K562 (cell line): Measurements from ENCODE around the gene AFF3. TPM values are rescaled to one million over a fixed set of nuclear protein-coding genes. Genes with fewer than 3 reads are reported as not detected.

Source experiments
- ATAC-seq: fragments of 200-7000 bp; cut with Tn5 transposase; 3 replicates; pipeline ENCODE4 v1.9.1; 2020; ENCODE audit warnings: moderate library complexity
- BruUV-seq: library from RNA; stranded (reverse); fragments of 400-500 nt; replicated peaks from 2 replicates; lab custom pipeline; 2021; lab: Mats Ljungman, UMichigan
- CTCF ChIA-PET: fragments of 300-600 bp; formaldehyde crosslinking; extraction: SDS; loops from one replicate; lab custom pipeline; 2021; ENCODE audit warnings: low intra/inter-chr PET ratio; lab: Yijun Ruan, JAX
- POLR2A ChIA-PET: fragments of 300-600, 350-650 bp; sonication (Branson Sonifier 250); formaldehyde crosslinking; extraction: SDS; loops from one replicate; lab custom pipeline; 2021; ENCODE audit warnings: antibody characterized with exemption, inconsistent platforms; lab: Yijun Ruan, JAX
- DNase-seq, 4 experiments: peaks; one replicate each; pipeline versions ENCODE4 v3.0.0 to v3.0.0-alpha.2; 2011 to 2018; ENCODE audit warnings: low spot score in 3 of 4, mixed read lengths in 3 of 4; ENCODE audit errors: extremely low read depth in 1 of 4
- FAIRE-seq: peaks from 2 replicates; lab custom pipeline; 2011; peaks lifted over from hg19 to GRCh38; lab: Jason Lieb, UNC
- H2AFZ ChIP-seq: 2 replicates; pipeline ENCODE4 v1.6.0; 2011; ENCODE audit warnings: low read depth, low read length, control low read depth, inconsistent platforms
- H3K27ac ChIP-seq: fragments of 200-600 bp; 3 replicates; pipeline ENCODE4 v1.8.0; 2011; ENCODE audit warnings: low read depth, mild to moderate bottlenecking, control low read depth, inconsistent platforms, low read length, moderate library complexity, mixed read lengths; ENCODE audit errors: extremely low read depth
- H3K27me3 ChIP-seq, 2 experiments: fragments of 300-600 bp in 1 of 2; 2 replicates in 1 of 2; 3 replicates in 1 of 2; pipeline versions ENCODE4 v1.6.0 to v1.8.0; 2011; ENCODE audit warnings: inconsistent platforms in 2 of 2, low read length in 2 of 2, mild to moderate bottlenecking in 1 of 2, mixed read lengths in 1 of 2, moderate library complexity in 1 of 2; ENCODE audit not compliant: control insufficient read depth in 2 of 2, insufficient read depth in 2 of 2
- H3K36me3 ChIP-seq: fragments of 300-600 bp; 3 replicates; pipeline ENCODE4 v1.8.0; 2011; ENCODE audit warnings: mild to moderate bottlenecking, low read length, inconsistent platforms; ENCODE audit not compliant: control insufficient read depth, insufficient read depth
- H3K4me1 ChIP-seq, 2 experiments: fragments of 200-600 bp in 1 of 2; replicated peaks in 1 of 2; 2 replicates in 1 of 2; 3 replicates in 1 of 2; pipeline versions ENCODE4 v1.5.1 to v1.8.0; 2011; ENCODE audit warnings: inconsistent platforms in 2 of 2, low read length in 2 of 2, mild to moderate bottlenecking in 1 of 2, mixed read lengths in 1 of 2, moderate library complexity in 1 of 2; ENCODE audit not compliant: control insufficient read depth in 2 of 2, insufficient read depth in 2 of 2
- H3K4me2 ChIP-seq: 2 replicates; pipeline ENCODE4 v1.6.1; 2011; ENCODE audit warnings: low read length, control low read depth, inconsistent platforms, mixed read lengths; ENCODE audit not compliant: insufficient read depth
- H3K4me3 ChIP-seq: fragments of 200-600 bp; sonication (generic), shearing (Covaris generic); 2 replicates; pipeline ENCODE4 v1.5.1; 2016; ENCODE audit warnings: control low read depth, inconsistent platforms
- H3K79me2 ChIP-seq: fragments of 200-600 bp; 3 replicates; pipeline ENCODE4 v1.8.0; 2011; ENCODE audit warnings: low read length, inconsistent platforms; ENCODE audit not compliant: control insufficient read depth, insufficient read depth
- H3K9ac ChIP-seq, 2 experiments: 2 replicates each; pipeline versions ENCODE4 v1.6.0 to v1.6.1; 2011; ENCODE audit warnings: low read depth in 2 of 2, low read length in 2 of 2, control low read depth in 1 of 2, inconsistent platforms in 1 of 2, mild to moderate bottlenecking in 1 of 2, mixed read lengths in 1 of 2; ENCODE audit not compliant: insufficient read depth in 1 of 2
- H3K9me1 ChIP-seq: one replicate; pipeline ENCODE4 v1.6.0; 2011; ENCODE audit warnings: inconsistent platforms, mild to moderate bottlenecking, low read length, moderate library complexity; ENCODE audit not compliant: control insufficient read depth, insufficient read depth
- H3K9me3 ChIP-seq: replicated peaks from 2 replicates; pipeline ENCODE4 v1.5.1; 2011; ENCODE audit warnings: low read depth, low read length, inconsistent platforms; ENCODE audit not compliant: control insufficient read depth, insufficient read depth
- H4K20me1 ChIP-seq: replicated peaks from 2 replicates; pipeline ENCODE4 v1.6.1; 2011; ENCODE audit warnings: low read length, inconsistent platforms, mixed read lengths; ENCODE audit not compliant: control insufficient read depth, insufficient read depth
- DACH1 ChIP-seq: fragments of 450-650 bp; IDR thresholded peaks from 2 replicates; pipeline ENCODE4 v1.6.1; 2018; ENCODE audit not compliant: partially characterized antibody
- E2F5 ChIP-seq: sonication (generic); formaldehyde crosslinking; IDR thresholded peaks from 2 replicates; pipeline ENCODE4 v1.8.0; 2022; ENCODE audit warnings: mild to moderate bottlenecking, missing genetic modification reagents
- GATAD2A ChIP-seq: fragments of 450-650 bp; IDR thresholded peaks from 2 replicates; pipeline ENCODE4 v1.6.1; 2017
- MAFG ChIP-seq: fragments of 450-650 bp; conservative IDR thresholded peaks from 2 replicates; pipeline ENCODE4 v1.6.1; 2016; ENCODE audit warnings: missing genetic modification characterization, missing compliant biosample characterization
- MED1 ChIP-seq: sonication (generic); formaldehyde crosslinking; IDR thresholded peaks from 2 replicates; pipeline ENCODE4 v1.8.1; 2023; ENCODE audit warnings: missing genetic modification reagents, borderline replicate concordance
- MIER1 ChIP-seq: fragments of 450-650 bp; IDR thresholded peaks from 2 replicates; pipeline ENCODE4 v1.6.1; 2016; ENCODE audit warnings: antibody characterized with exemption, mild to moderate bottlenecking, low read depth
- NCOR1 ChIP-seq: fragments of 450-650 bp; IDR thresholded peaks from 2 replicates; pipeline ENCODE4 v1.6.1; 2016; ENCODE audit warnings: mild to moderate bottlenecking, moderate library complexity
- NRF1 ChIP-seq, 2 experiments: fragments of 450-650 bp; IDR thresholded peaks in 1 of 2; conservative IDR thresholded peaks in 1 of 2; 2 replicates each; pipeline ENCODE4 v1.6.1; 2014; ENCODE audit warnings: mild to moderate bottlenecking in 2 of 2
- RBM25 ChIP-seq: fragments of 200-400 bp; formaldehyde crosslinking; IDR thresholded peaks from 2 replicates; pipeline ENCODE4 v1.6.1; 2018; ENCODE audit warnings: low read length, low read depth, moderate library complexity; ENCODE audit not compliant: severe bottlenecking
- RFX5 ChIP-seq: IDR thresholded peaks from 2 replicates; pipeline ENCODE4 v1.6.1; 2011; ENCODE audit warnings: low read depth, mild to moderate bottlenecking, improper control_type of control experiment, low read length
- SMARCA5 ChIP-seq: fragments of 450-650 bp; IDR thresholded peaks from 2 replicates; pipeline ENCODE4 v1.6.1; 2016
- TGIF2 ChIP-seq: sonication (generic); formaldehyde crosslinking; IDR thresholded peaks from 2 replicates; pipeline ENCODE4 v1.8.1; 2022; ENCODE audit warnings: mild to moderate bottlenecking, missing genetic modification reagents, moderate library complexity
- TRIM28 ChIP-seq: fragments of 450-650 bp; IDR thresholded peaks from 2 replicates; pipeline ENCODE4 v1.6.1; 2017
- ZFP91 ChIP-seq: sonication (generic); formaldehyde crosslinking; IDR thresholded peaks from 2 replicates; pipeline ENCODE4 v1.8.0; 2022; ENCODE audit warnings: mild to moderate bottlenecking, missing genetic modification reagents
- ZNF124 ChIP-seq: sonication (generic); formaldehyde crosslinking; IDR thresholded peaks from 2 replicates; pipeline ENCODE4 v1.8.1; 2022; ENCODE audit warnings: missing genetic modification reagents
- ZNF436 ChIP-seq: fragments of 250-450, 450-650 bp; sonication (Bioruptor Pico); formaldehyde crosslinking; IDR thresholded peaks from 2 replicates; pipeline ENCODE4 v1.7.0; 2020; ENCODE audit warnings: mild to moderate bottlenecking
- ZNF57 ChIP-seq: fragments of 450-650 bp; formaldehyde crosslinking; IDR thresholded peaks from 2 replicates; pipeline ENCODE4 v1.4.0; 2020; ENCODE audit warnings: mild to moderate bottlenecking, moderate library complexity
- ZSCAN32 ChIP-seq: fragments of 450-650 bp; formaldehyde crosslinking; IDR thresholded peaks from 2 replicates; pipeline ENCODE4 v1.4.0; 2020; ENCODE audit warnings: mild to moderate bottlenecking, moderate library complexity
- WGBS: fragments of 100-300 bp; shearing (Covaris generic); methylation state at CpG from one replicate; pipeline ENCODE4 v1.1.6; 2016; ENCODE audit warnings: low coverage, mixed read lengths; ENCODE audit not compliant: insufficient coverage; ENCODE audit errors: missing lambda C conversion rate; 5-methylcytosine and 5-hydroxymethylcytosine counted together
- in situ Hi-C: fragments of 300-500 bp; cut with MboI; formaldehyde crosslinking; loops from 4 replicates; pipeline ENCODE4 v1.15.0; 2018; ENCODE audit warnings: inconsistent platforms, mixed read lengths
- intact Hi-C: fragments of 100-400 bp; cut with micrococcal nuclease; formaldehyde crosslinking; loops from 2 replicates; pipeline ENCODE4 v1.14.2; 2022
- polyA plus RNA-seq, 8 experiments: library from polyadenylated mRNA; depleted of rRNA in 4 of 8; stranded (reverse) in 5 of 8; unstranded in 3 of 8; fragments of >200 nt; fragmentation: Nextera tagmentation in 2 of 8; fragmentation: Illumina TruSeq in 1 of 8; extraction: Ambion mirVana in 2 of 8; extraction: Trizol in 1 of 8; gene quantifications; 2 replicates each; pipeline versions ENCODE4 v1.2.1 to v1.2.3, GENCODE V29; 2011 to 2014; ENCODE audit warnings: inconsistent platforms in 1 of 8, missing spikeins in 1 of 8
- total RNA-seq, 7 experiments: library from RNA; depleted of rRNA in 6 of 7; stranded (reverse); fragments of >200 nt in 6 of 7; fragmentation: Illumina TruSeq in 2 of 7; extraction: Trizol in 2 of 7; gene quantifications; 2 replicates each; pipeline versions ENCODE4 v1.2.1 to v1.2.3, GENCODE V29; 2011 to 2021; ENCODE audit warnings: low replicate concordance in 1 of 7

The AFF3 gene
- total and polyA plus RNA-seq, 9 of the 15 experiments (the other 6 are each of a cell fraction or from before 2014, with no cell fraction given): 0.02 to 0.11 TPM; not detected in 7

- H3K27ac ChIP-seq: no peak overlapping the region
- TF ChIP-seq NRF1 (conservative IDR thresholded peaks at IDR 0.05 in 1 of 2, IDR thresholded peaks at IDR 0.05 in 1 of 2) (peak; percentile 75 to 79), ZSCAN32 (CRISPR knock-in tag) (no peak), ZNF57 (CRISPR knock-in tag) (no peak)
- peaks cover 2 to 9% of the 10 kb centered on the region in 2 experiments; a peak in 1 of 5 replicates for H3K27me3 ChIP-seq
- no peaks in the 10 kb centered on the region for H4K20me1 ChIP-seq
- H3K9ac ChIP-seq: no peak overlapping the region
- in situ Hi-C loops: no loop called here
- FAIRE-seq (no peak), DNase-seq (no peak), ATAC-seq (no peak)
- ChIA-PET POLR2A (no interaction called here), CTCF (no interaction called here)
- no peak overlapping the region for H3K4me2 ChIP-seq
- no peaks in the 10 kb centered on the region for H3K9me3 ChIP-seq
- 1% methylated on average over 4 of the region's 4 CpGs for whole genome bisulfite sequencing
- H3K4me3 ChIP-seq: no peak overlapping the region
- H2AFZ ChIP-seq: no peak overlapping the region
- H3K4me1 ChIP-seq: no peaks in the 10 kb centered on the region
- H3K36me3 ChIP-seq: no peaks in the 10 kb centered on the region
- BruUV-seq: no TSS peak
- H3K9me1 ChIP-seq: no peaks in the 10 kb centered on the region
- intact Hi-C loops: no loop called here
- H3K79me2 ChIP-seq: no peaks in the 10 kb centered on the region
Measured at GRCh38 chr2:100052650-100053049, 89.7 kb downstream of the AFF3 start.

GRCh38 chr2:100051253-100051652 is 91.1 kb downstream of the AFF3 start:
- DNase-seq: no peak
- in situ Hi-C loops: no loop called here
- FAIRE-seq: no peak
- H3K4me1 ChIP-seq: no peaks in the 10 kb centered on the region
- ChIA-PET CTCF (no interaction called here), POLR2A (no interaction called here)
- TF ChIP-seq RFX5 (no peak), NCOR1 (no peak), GATAD2A (no peak), MAFG (tag) (no peak), DACH1 (no peak), E2F5 (CRISPR knock-in tag) (no peak), SMARCA5 (no peak), TRIM28 (no peak), ZFP91 (no peak), ZNF436 (CRISPR knock-in tag) (no peak), RBM25 (no peak), TGIF2 (CRISPR knock-in tag) (no peak), ZNF124 (CRISPR knock-in tag) (no peak), MIER1 (no peak), MED1 (CRISPR knock-in tag) (no peak)
- intact Hi-C loops: no loop called here
- no peaks in the 10 kb centered on the region for H4K20me1 ChIP-seq
- H3K27ac ChIP-seq: no peak overlapping the region
- H3K9ac ChIP-seq: no peak overlapping the region
- no peaks in the 10 kb centered on the region for H3K9me1 ChIP-seq
- H3K79me2 ChIP-seq: no peaks in the 10 kb centered on the region
- no TSS peak for BruUV-seq
- peaks cover 2 to 9% of the 10 kb centered on the region in 2 experiments; a peak in 2 of 5 replicates for H3K27me3 ChIP-seq
- no peak overlapping the region for H3K4me3 ChIP-seq
- ATAC-seq: no peak
- no peaks in the 10 kb centered on the region for H3K9me3 ChIP-seq
- no peak overlapping the region for H2AFZ ChIP-seq
- 0% methylated on average over 5 of the region's 5 CpGs for WGBS
- H3K36me3 ChIP-seq: no peaks in the 10 kb centered on the region
- H3K4me2 ChIP-seq: no peak overlapping the region
